HL-60 (cell line): ENCODE results near the gene CHCHD3.

Source experiments
- DNase-seq, 2 experiments: peaks; one replicate each; pipeline ENCODE4 v3.0.0-alpha.2; 2010 to 2020; ENCODE audit warnings: low read depth in 1 of 2, low spot score in 1 of 2
- H3K27ac ChIP-seq: fragments of 250-450 bp; sonication (Bioruptor Pico); replicated peaks from 2 replicates; pipeline ENCODE4 v1.5.1; 2020; ENCODE audit warnings: mild to moderate bottlenecking, moderate library complexity
- H3K27me3 ChIP-seq: fragments of 250-450 bp; sonication (Bioruptor Pico); 2 replicates; pipeline ENCODE4 v1.5.1; 2021; ENCODE audit warnings: mild to moderate bottlenecking, moderate library complexity; ENCODE audit not compliant: insufficient read depth, poor library complexity, severe bottlenecking
- H3K4me3 ChIP-seq: replicated peaks from 2 replicates; pipeline ENCODE4 v1.5.1; 2011; ENCODE audit warnings: mild to moderate bottlenecking, control low read depth, low read length; ENCODE audit not compliant: insufficient read depth
- CTCF ChIP-seq: IDR thresholded peaks from one replicate; pipeline ENCODE4 v1.5.1; 2011; ENCODE audit warnings: low read length, control low read depth, inconsistent platforms; ENCODE audit not compliant: insufficient read depth
- GABPA ChIP-seq: IDR thresholded peaks from 2 replicates; pipeline ENCODE4 v1.6.1; 2012; ENCODE audit warnings: low read depth
- POLR2AphosphoS5 ChIP-seq: IDR thresholded peaks from 2 replicates; pipeline ENCODE4 v1.6.1; 2012; ENCODE audit warnings: low read depth
- REST ChIP-seq: IDR thresholded peaks from 2 replicates; pipeline ENCODE4 v1.6.1; 2012; ENCODE audit warnings: low read depth; ENCODE audit not compliant: insufficient replicate concordance
- SPI1 ChIP-seq: IDR thresholded peaks from 2 replicates; pipeline ENCODE4 v1.6.1; 2012; ENCODE audit warnings: low read depth, mild to moderate bottlenecking, borderline replicate concordance

Gene CHCHD3

GRCh38 chr7:132756484-132756990, 325.4 kb downstream of the CHCHD3 start:
- H3K27ac ChIP-seq = no peak overlapping the region
- no peaks in the 10 kb centered on the region for H3K27me3 ChIP-seq
- no peak overlapping the region for H3K4me3 ChIP-seq
- no peak for TF ChIP-seq GABPA
- TF ChIP-seq SPI1 = peak; percentile 65; the same call in 1 of the 2 replicates
- no peak for DNase-seq

- no peak overlapping the region for H3K27ac ChIP-seq
- H3K4me3 ChIP-seq = no peak overlapping the region
- no peaks in the 10 kb centered on the region for H3K27me3 ChIP-seq
- no peak for TF ChIP-seq CTCF
- no peak for TF ChIP-seq GABPA
- no peak for TF ChIP-seq SPI1
- TF ChIP-seq REST = no peak
- TF ChIP-seq POLR2AphosphoS5 = no peak
- no peak for DNase-seq
Measured at GRCh38 chr7:132755538-132756483, 326.1 kb downstream of the CHCHD3 start.

- Histone ChIP-seq H3K4me3 (no peak overlapping the region), H3K27ac (no peak overlapping the region), H3K27me3 (no peaks in the 10 kb centered on the region)
- no peak for DNase-seq
- TF ChIP-seq POLR2AphosphoS5 (no peak), REST (no peak), GABPA (no peak), CTCF (no peak), SPI1 (no peak)
Measured at GRCh38 chr7:132752431-132752830, 329.5 kb downstream of the CHCHD3 start.

- no peak for TF ChIP-seq POLR2AphosphoS5
- no peak for TF ChIP-seq SPI1
- TF ChIP-seq GABPA = no peak
- TF ChIP-seq REST = no peak
- no peak for TF ChIP-seq CTCF
- no peak overlapping the region for H3K27ac ChIP-seq
- H3K4me3 ChIP-seq = no peak overlapping the region
- H3K27me3 ChIP-seq = no peaks in the 10 kb centered on the region
- DNase-seq = no peak
Measured at GRCh38 chr7:132751244-132751647, 330.6 kb downstream of the CHCHD3 start.
